Transverse colon (tissue), 4 donors: ENCODE data around the gene LDLRAD4. TPM values are rescaled to one million over a fixed set of nuclear protein-coding genes. Genes with fewer than 3 reads are reported as not detected.

ENCODE experiments used
- DNase-seq: peaks from one replicate; pipeline ENCODE4 v3.0.0-alpha.2; 2019
- H3K27ac ChIP-seq, 4 donors: fragments of 200-600 bp; sonication (generic); 2 replicates each; pipeline ENCODE4 v1.5.1; 2016 to 2018; ENCODE audit warnings: inconsistent platforms in 4 of 4
- H3K27me3 ChIP-seq: fragments of 200-600 bp; sonication (generic); 2 replicates; pipeline ENCODE4 v1.5.1; 2017; ENCODE audit warnings: inconsistent platforms
- H3K36me3 ChIP-seq, 4 donors: fragments of 200-600 bp; sonication (generic); 2 replicates each; pipeline ENCODE4 v1.5.1; 2017 to 2019; ENCODE audit warnings: inconsistent platforms in 4 of 4
- H3K4me1 ChIP-seq, 4 donors: fragments of 200-600 bp; sonication (generic); 2 replicates each; pipeline ENCODE4 v1.5.1; 2017 to 2020; ENCODE audit warnings: inconsistent platforms in 4 of 4
- H3K4me3 ChIP-seq, 4 donors: fragments of 200-600 bp; sonication (generic); 1 replicate in 1 of 4; 2 replicates in 3 of 4; pipeline versions ENCODE4 v1.5.1 to v1.6.1; 2017 to 2019; ENCODE audit warnings: inconsistent platforms in 4 of 4
- H3K9me3 ChIP-seq, 2 donors: fragments of 200-600 bp; sonication (generic); 2 replicates each; pipeline ENCODE4 v1.5.1; 2017 to 2019; ENCODE audit warnings: inconsistent platforms in 2 of 2
- CTCF ChIP-seq, 5 experiments: fragments of 200-600 bp in 3 of 5; fragments of 450-650 bp in 2 of 5; sonication (generic) in 3 of 5; IDR thresholded peaks; 1 replicate in 2 of 5; 2 replicates in 3 of 5; pipeline ENCODE4 v1.5.1; 2016 to 2017; ENCODE audit warnings: antibody characterized with exemption in 5 of 5, inconsistent platforms in 3 of 5, mild to moderate bottlenecking in 2 of 5, moderate library complexity in 1 of 5
- EP300 ChIP-seq: sonication (generic); formaldehyde crosslinking; IDR thresholded peaks from one replicate; pipeline ENCODE4 v1.6.1; 2017; ENCODE audit warnings: antibody characterized with exemption, low read depth
- POLR2A ChIP-seq: fragments of 450-650 bp; IDR thresholded peaks from one replicate; pipeline ENCODE4 v1.6.1; 2016; ENCODE audit warnings: antibody characterized with exemption, mild to moderate bottlenecking, moderate library complexity
- POLR2AphosphoS5 ChIP-seq, 3 donors: sonication (generic); formaldehyde crosslinking; IDR thresholded peaks; one replicate each; pipeline ENCODE4 v1.6.1; 2016; ENCODE audit warnings: antibody characterized with exemption in 3 of 3
- WGBS, 2 donors: methylation state at CpG; one replicate each; pipeline ENCODE4 v1.1.5; 2018; ENCODE audit warnings: low coverage in 1 of 2; 5-methylcytosine and 5-hydroxymethylcytosine counted together
- in situ Hi-C, 4 donors: fragments of 200-750 bp; cut with MboI; loops; one replicate each; pipeline versions ENCODE4 v1.15.0 to v1.15.1; 2017; ENCODE audit warnings: low sequenced_read_pairs in 3 of 4, low pct_ligation_motif_present in 1 of 4, low pct_unique_long_range_greater_than_20kb in 1 of 4
- intact Hi-C: fragments of 100-400 bp; cut with DNase I; formaldehyde crosslinking; loops from one replicate; pipeline ENCODE4 v1.15.1; 2023; ENCODE audit warnings: low total_unique reads
- total RNA-seq, 4 donors: library from RNA; depleted of rRNA; stranded (reverse); fragments of >200 nt; gene quantifications; one replicate each; pipeline ENCODE4 v1.1.0, GENCODE V29; 2016

The LDLRAD4 gene
- total RNA-seq, 4 donors from 2014 or later = 34.8 to 277 (median 60.6) TPM

GRCh38 chr18:13511961-13512577, 293.5 kb downstream of the LDLRAD4 start:
- no peak overlapping the region for H3K4me3 ChIP-seq
- 86 to 93% methylated on average over 6 of the region's 6 CpGs for WGBS, 2 donors
- no peak for DNase-seq
- intact Hi-C loops = no loop called here
- no peaks in the 10 kb centered on the region for H3K9me3 ChIP-seq
- no peaks in the 10 kb centered on the region for H3K4me1 ChIP-seq
- H3K27me3 ChIP-seq = no peaks in the 10 kb centered on the region
- no peaks in the 10 kb centered on the region for H3K36me3 ChIP-seq
- no peak overlapping the region for H3K27ac ChIP-seq
- in situ Hi-C loops = no loop called here
- no peak for TF ChIP-seq CTCF (IDR thresholded peaks at IDR 0.05)
- no peak for TF ChIP-seq POLR2AphosphoS5 (IDR thresholded peaks at IDR 0.05)
- no peak for TF ChIP-seq POLR2A
- TF ChIP-seq EP300 = no peak

GRCh38 chr18:13513021-13513420, 294.5 kb downstream of the LDLRAD4 start:
- Histone ChIP-seq H3K36me3 (no peaks in the 10 kb centered on the region), H3K27ac (no peak overlapping the region), H3K4me1 (no peaks in the 10 kb centered on the region), H3K9me3 (no peaks in the 10 kb centered on the region), H3K4me3 (no peak overlapping the region), H3K27me3 (no peaks in the 10 kb centered on the region)
- in situ Hi-C loops = no loop called here
- DNase-seq = no peak
- 56 to 100% methylated on average over 1 to 4 of the region's 4 CpGs for WGBS, 2 donors
- TF ChIP-seq CTCF (IDR thresholded peaks at IDR 0.05) = no peak
- TF ChIP-seq EP300 = no peak
- no peak for TF ChIP-seq POLR2A
- TF ChIP-seq POLR2AphosphoS5 (IDR thresholded peaks at IDR 0.05) = no peak
- intact Hi-C loops = no loop called here

DNA sequence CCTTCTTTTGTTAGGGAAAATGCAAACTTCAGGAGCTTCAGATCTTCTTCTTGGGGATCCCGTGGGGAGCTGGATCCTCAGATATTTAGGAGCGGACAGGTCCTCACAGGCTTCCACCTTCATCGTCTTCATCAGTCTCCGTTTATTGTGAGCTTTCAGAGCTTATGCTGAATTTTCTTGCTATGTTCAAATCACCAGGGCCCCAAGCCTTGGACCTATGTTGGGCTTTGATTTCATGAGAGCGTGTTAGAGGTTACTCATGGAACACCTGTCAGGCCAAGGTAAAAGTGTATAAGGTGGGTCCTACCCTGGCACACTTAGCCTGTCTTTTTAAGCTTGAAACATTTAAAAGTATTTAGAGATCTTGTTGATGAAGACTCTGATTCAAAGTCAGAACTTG, 294.9 kb downstream of the LDLRAD4 start:
- in situ Hi-C loops (no loop called here), intact Hi-C loops (no loop called here)
- TF ChIP-seq CTCF (IDR thresholded peaks at IDR 0.05) = no peak
- TF ChIP-seq POLR2A = no peak
- TF ChIP-seq EP300 = no peak
- TF ChIP-seq POLR2AphosphoS5 (IDR thresholded peaks at IDR 0.05) = no peak
- 98 to 100% methylated on average over 3 to 5 of the region's 5 CpGs for WGBS, 2 donors
- Histone ChIP-seq H3K27me3 (no peaks in the 10 kb centered on the region), H3K4me3 (no peak overlapping the region), H3K9me3 (no peaks in the 10 kb centered on the region), H3K27ac (no peak overlapping the region), H3K4me1 (no peaks in the 10 kb centered on the region), H3K36me3 (no peaks in the 10 kb centered on the region)
- no peak for DNase-seq

DNA sequence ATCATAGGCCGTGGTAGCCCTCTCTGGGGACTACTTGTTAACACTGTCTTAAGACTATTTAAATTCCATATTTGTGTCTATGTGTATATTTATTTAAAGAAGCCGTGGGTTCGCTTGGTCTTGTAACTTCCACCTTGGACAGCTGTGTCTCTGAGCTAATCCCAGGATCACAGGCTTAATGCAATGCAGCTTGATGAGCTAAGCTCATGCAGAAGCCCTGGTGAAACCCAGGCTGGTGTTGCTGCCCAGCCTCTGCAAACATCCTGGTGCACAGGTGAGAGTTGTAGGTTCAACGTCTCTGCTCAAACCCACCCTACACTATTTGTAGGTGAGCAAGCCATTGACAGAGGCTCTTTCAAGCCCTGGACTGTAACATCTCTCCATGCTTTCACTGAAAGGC, 296.0 kb downstream of the LDLRAD4 start:
- 85 to 100% methylated on average over 3 to 4 of the region's 4 CpGs for WGBS, 2 donors
- Histone ChIP-seq H3K4me3 (no peak overlapping the region), H3K27ac (no peak overlapping the region), H3K27me3 (no peaks in the 10 kb centered on the region), H3K9me3 (no peaks in the 10 kb centered on the region), H3K4me1 (no peaks in the 10 kb centered on the region), H3K36me3 (no peaks in the 10 kb centered on the region)
- intact Hi-C loops (no loop called here), in situ Hi-C loops (no loop called here)
- no peak for DNase-seq
- TF ChIP-seq POLR2AphosphoS5 (IDR thresholded peaks at IDR 0.05) (no peak), EP300 (no peak), POLR2A (no peak), CTCF (IDR thresholded peaks at IDR 0.05) (no peak)
